GM10266 (cell line): ENCODE results near the gene DCC.

Experiments
- DNase-seq: peaks from one replicate; pipeline ENCODE4 v3.0.0; 2012; ENCODE audit errors: extremely low spot score
- TF ChIP-seq, protein P1 (sequence below): IDR thresholded peaks from 2 replicates; pipeline ENCODE4 v1.5.1; 2012; ENCODE audit warnings: mild to moderate bottlenecking, low read depth; ENCODE audit not compliant: control insufficient read depth, insufficient read depth; ENCODE audit errors: missing control alignments

Gene DCC

DNA sequence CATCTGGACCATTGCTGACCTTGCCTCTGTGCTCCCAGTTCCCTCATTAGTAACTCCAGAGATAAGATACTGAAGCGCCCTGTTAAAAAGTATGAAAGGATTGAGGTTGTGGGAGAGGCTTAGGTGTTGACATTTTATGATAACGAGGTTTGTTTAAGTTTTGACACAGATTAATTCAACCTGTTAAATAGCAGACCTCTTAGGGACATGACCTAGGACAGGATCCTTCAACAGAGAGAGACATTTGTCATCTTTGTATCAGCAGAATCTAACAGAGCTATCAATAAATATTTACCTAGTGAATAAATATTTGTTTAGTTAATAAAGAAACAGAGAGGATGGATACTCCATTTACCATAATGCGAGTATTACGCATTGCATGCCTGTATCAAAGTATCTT is 99.5 kb downstream of the DCC start:
- TF ChIP-seq, protein P1, sequence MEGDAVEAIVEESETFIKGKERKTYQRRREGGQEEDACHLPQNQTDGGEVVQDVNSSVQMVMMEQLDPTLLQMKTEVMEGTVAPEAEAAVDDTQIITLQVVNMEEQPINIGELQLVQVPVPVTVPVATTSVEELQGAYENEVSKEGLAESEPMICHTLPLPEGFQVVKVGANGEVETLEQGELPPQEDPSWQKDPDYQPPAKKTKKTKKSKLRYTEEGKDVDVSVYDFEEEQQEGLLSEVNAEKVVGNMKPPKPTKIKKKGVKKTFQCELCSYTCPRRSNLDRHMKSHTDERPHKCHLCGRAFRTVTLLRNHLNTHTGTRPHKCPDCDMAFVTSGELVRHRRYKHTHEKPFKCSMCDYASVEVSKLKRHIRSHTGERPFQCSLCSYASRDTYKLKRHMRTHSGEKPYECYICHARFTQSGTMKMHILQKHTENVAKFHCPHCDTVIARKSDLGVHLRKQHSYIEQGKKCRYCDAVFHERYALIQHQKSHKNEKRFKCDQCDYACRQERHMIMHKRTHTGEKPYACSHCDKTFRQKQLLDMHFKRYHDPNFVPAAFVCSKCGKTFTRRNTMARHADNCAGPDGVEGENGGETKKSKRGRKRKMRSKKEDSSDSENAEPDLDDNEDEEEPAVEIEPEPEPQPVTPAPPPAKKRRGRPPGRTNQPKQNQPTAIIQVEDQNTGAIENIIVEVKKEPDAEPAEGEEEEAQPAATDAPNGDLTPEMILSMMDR: no peak
- DNase-seq: no peak

DNA sequence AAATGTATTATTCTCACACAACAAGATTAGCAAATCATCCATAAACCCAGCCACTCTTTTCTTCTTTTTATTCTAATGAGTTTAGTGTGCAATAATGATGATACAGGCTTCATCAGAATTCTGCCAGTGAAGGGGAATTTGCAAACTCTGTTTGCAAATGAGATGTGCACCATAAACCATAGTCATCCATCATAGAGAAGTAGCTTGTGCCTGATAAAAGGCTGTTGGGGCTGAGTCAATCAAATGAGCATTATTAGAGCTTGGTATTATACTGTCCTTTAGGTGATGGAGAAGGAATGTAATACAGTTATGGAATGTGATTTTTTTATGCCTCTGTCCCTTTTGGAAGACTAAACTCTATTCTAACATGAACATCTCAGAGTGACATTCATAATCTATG is 101.8 kb downstream of the DCC start:
- TF ChIP-seq, protein P1: no peak
- no peak for DNase-seq

DNA sequence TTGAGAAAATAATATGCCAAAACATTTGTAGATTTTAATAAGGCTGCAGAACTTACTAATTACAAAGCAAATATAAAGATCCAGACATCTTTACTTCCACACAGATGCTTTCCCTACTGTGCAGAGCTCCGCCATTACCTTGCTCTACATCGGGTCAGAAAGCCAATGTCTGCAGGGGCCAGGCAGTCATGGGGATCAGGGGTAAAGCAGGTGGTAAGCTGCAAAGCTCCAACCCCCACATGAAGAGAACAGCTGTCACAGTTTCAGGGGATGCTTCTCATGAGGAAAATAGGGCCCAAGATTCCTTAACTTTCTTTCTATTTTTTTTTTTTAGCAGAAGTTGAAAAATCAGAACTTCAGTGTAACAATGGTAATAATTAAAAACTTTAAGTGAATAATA is 102.7 kb downstream of the DCC start:
- TF ChIP-seq, protein P1: no peak
- DNase-seq: no peak

DNA sequence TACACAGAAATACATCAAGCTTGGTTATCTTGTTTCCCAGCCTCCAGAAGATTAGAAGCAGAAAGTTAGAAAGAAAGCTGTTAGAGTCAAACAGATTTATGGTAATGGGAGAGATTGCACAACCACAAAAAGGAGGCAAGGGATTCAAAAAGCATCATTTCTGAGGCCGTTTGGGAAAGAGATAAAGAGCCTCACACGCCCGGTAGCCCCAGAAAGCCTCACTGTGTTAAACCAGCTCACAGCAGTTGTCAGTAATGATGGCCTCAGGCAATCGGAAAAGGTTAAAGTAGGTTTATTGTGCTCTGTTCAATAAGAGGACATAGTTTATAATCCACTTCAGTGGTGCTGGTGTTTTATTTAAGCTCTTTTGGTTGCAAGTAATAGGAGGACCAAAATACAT is 111.3 kb downstream of the DCC start:
- TF ChIP-seq, protein P1: no peak

DNA sequence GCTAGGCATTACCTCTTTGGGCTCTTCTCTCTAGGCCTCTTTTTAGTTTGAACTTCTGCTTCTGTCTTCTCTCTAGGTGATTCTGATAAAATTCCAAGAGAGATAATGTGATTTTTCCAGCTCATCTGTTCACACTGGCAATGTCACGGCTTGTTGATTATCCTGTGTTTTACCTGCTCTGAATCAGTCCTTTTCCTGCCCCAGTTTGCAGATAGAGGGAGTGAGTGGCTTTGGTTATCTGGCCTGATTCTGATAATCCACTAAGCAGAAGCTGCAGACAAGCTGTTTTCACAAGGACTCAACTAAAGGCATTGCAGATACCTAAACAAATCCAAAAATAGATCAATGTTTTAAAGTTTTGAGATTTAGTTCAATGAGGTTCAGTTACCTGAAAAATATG is 111.9 kb downstream of the DCC start:
- DNase-seq: no peak
- TF ChIP-seq, protein P1: no peak

More for the DNA sequence above, 111.3 kb downstream of the DCC start:
- DNase-seq: no peak

DNA sequence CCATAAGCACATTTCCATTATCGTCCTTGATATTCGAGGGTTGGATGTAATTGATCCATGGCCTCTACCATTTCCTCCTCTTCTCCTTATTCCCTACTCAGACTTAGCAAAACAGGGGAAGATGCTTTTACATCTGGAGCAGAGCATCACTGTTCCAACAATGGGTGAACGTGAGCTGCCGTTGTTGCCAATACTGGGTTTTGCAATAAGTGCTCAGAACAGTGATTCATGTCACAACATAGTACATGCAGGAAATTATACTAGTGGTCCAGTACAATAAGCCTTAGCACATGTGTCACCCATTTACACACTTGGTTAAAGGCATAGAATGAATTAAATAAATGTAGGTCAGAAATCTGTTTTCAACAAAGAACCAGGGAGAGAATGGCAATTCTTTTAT is 112.4 kb downstream of the DCC start:
- DNase-seq: no peak
- TF ChIP-seq, protein P1: no peak

DNA sequence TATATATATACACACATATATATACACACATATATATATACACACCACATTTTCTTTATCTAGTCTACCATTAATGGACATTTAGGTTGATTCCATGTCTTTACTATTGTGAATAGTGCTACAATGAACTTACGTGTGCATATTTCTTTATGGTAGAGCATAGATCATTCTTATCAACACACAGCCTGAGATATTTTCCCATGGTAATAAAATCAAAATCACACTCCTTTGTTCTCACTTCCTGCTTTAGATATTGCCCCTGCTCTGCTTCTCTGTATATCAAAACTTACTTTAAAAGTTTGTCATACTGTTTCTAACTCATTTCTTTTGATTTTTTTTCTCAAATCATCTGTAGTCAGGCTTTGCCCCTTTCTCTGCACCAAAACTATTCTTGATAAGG is 119.9 kb downstream of the DCC start:
- DNase-seq: no peak
- TF ChIP-seq, protein P1: no peak
